GM12801 (cell line): ENCODE results near the gene COX6B2.

Experiments
- TF ChIP-seq, protein P1 (sequence below): IDR thresholded peaks from one replicate; pipeline ENCODE4 v1.5.1; 2011; ENCODE audit warnings: control low read depth; ENCODE audit not compliant: insufficient read length; ENCODE audit errors: extremely low read depth

COX6B2 gene

DNA sequence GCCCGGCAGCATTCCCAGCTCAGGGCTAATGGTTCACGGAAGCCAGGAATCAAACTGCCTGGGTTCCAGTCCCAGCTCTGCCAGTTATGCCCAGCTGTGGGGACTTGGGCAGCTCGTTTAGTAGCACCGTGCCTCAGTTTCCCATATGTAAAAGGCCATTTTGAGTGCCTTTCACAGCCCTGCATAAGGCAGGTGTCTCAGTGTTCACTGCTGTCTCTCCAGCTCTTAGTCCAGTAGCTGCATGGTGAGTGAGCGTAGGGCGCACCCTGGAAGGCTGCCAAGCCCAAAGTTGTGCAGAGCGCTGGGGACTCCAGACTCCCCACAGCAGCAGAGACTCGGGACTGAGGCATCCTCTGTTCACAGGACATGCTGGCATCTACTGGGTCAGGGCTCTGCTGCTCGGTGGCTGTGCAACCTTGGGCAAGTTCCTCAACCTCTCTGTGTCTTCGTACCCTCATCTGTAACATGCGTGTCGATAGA is 36.7 kb upstream of the COX6B2 start:
- TF ChIP-seq, protein P1, sequence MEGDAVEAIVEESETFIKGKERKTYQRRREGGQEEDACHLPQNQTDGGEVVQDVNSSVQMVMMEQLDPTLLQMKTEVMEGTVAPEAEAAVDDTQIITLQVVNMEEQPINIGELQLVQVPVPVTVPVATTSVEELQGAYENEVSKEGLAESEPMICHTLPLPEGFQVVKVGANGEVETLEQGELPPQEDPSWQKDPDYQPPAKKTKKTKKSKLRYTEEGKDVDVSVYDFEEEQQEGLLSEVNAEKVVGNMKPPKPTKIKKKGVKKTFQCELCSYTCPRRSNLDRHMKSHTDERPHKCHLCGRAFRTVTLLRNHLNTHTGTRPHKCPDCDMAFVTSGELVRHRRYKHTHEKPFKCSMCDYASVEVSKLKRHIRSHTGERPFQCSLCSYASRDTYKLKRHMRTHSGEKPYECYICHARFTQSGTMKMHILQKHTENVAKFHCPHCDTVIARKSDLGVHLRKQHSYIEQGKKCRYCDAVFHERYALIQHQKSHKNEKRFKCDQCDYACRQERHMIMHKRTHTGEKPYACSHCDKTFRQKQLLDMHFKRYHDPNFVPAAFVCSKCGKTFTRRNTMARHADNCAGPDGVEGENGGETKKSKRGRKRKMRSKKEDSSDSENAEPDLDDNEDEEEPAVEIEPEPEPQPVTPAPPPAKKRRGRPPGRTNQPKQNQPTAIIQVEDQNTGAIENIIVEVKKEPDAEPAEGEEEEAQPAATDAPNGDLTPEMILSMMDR, result no peak

DNA sequence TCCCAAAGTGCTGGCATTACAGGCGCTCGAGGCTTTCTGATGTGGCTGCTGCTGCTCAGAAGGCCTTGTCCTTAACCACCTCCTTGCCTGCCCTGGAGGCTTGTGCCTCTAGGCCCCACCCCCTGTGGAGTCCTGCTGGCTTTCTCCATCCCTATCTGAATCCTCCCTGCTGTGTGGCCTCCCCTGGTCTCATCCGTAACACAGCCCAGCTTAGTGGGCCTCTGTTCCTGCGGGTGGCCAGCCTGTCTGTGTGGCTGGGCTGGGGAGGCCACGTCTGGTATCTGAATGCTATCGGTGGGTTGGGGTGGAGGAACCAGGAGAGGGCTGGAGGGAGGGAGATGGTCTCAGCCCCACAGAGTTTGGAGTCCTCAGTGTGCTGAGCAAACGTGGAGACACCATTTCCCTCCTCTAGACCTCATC is 36.0 kb upstream of the COX6B2 start:
- TF ChIP-seq, protein P1, result no peak

DNA sequence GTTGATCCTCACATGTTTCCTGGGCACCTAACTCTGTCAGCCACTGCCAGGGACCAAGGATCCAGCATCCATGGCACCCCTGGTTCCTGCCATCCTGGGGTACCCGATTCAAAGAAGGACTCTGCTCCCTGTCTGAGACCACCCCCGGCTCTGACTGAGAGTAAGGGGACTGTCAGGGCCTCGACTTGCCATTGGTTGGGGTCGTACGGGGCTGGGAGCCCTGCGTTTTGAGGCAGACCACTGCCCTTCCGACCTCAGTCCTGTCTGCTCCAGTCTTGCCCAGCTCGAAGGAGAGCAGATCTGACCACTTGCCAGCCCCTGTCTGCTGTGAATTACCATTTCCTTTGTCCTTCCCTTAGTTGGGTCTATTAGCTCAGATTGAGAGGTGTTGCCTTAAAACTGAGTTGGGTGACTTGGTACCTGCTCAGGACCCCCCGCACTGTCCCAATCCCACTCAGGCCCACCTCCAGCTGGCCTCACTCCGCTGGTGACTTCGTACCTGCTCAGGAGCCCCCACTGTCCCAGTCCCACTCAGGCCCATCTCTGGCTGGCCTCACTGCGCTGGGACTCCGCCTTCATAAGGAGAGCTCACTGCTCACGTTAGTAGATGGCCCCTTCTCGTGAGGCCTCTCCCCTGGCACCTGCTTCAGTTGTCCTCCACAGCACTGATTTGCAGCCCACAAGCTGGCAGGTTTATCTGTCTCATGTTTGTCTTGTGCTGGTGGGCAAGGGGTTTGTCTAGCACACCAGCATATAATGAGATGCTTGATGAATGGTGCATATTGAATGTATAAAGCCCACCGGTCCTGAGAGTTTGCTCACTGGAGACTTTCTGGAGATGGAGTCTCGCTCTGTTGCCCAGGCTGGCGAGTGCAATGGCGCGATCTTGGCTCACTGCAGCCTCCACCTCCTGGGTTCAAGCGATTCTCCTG is 35.1 kb upstream of the COX6B2 start:
- TF ChIP-seq, protein P1, result no peak

DNA sequence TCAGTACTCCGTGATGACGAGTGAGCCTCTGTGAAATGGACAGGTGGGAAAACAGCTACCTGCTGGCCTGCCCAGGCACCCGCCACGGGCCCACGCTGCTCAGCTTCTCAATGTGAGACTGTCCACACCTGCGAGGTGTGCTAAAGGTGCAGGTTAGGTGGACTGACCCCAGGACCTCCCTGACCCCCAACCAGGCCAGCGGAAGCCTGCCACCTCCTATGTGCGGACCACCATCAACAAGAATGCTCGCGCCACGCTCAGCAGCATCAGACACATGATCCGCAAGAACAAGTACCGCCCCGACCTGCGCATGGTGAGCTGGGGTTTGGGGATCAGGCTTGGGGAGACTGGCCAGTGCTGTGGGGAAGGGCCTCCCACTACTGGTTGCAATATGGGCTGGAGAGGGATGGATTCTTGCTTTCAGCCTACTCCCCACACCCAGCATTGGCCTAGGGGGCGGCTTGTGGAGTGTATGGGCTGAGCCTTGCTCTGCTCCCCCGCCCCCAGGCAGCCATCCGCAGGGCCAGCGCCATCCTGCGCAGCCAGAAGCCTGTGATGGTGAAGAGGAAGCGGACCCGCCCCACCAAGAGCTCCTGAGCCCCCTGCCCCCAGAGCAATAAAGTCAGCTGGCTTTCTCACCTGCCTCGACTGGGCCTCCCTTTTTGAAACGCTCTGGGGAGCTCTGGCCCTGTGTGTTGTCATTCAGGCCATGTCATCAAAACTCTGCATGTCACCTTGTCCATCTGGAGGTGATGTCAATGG is 33.4 kb upstream of the COX6B2 start:
- TF ChIP-seq, protein P1, result no peak

DNA sequence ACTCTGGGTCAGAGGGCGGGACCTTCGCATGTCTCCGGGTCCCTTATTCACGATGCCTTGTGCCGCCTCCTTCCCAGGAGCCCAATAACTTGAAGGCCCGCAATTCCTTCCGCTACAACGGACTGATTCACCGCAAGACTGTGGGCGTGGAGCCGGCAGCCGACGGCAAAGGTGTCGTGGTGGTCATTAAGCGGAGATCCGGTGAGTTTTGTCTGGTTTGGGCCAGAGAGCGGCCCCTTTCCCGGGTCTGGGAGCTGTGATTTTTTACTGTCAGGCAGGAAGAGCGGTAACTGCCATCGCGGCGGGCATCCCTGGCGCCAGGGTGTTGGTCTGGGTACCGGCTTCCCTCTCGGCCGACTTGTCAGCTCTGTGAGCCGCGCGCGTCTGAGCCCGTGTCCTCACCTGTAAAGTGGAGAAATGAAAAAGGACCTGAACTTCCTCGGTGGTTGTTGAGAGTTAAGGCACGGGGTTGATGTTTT is 32.0 kb upstream of the COX6B2 start:
- TF ChIP-seq, protein P1, result no peak

DNA sequence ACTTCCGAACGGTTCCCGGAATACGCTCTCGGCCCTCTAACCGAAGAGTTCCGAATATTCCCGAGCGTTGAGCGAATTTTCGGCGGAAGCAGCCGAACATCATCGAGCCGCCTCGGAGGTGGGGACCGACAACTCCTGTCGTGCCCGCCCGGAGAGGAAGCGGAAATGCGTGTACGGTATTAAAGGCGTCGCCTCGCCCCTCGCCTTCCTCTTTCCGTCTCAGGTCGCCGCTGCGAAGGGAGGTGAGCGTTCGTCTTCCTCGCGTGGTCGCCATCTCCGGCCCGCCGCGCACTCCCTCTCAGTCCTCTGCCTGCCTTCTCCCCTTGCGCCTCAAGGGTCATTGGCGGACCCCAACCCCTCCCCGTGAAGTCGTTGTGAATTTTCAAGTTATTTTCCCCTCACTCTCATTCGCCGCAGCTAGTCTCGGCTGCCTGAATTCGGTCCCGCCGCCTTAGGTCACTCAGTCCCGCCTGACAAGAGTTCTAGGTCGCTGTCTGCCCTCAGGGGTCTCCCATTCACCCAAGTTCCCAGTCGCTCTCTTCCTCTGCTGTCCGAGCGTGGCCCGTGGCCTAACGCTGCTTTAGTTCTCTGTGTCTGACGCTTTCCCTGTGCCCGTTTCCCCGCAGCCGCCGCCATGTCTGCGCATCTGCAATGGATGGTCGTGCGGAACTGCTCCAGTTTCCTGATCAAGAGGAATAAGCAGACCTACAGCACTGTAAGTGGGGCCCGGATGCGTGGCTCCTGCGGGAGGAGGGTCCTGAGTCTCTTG is 31.4 kb upstream of the COX6B2 start, which contains the start of gene RPL28:
Gene RPL28, plus strand, starts transcription at position 209 of the 769 bp plus-strand sequence. Its CDS starts 426 bp downstream, at position 635.
- TF ChIP-seq, protein P1, result no peak
